Gastrocnemius medialis (tissue), 4 donors: ENCODE measurements around the gene AOC1. TPM values are rescaled to one million over a fixed set of nuclear protein-coding genes. Genes with fewer than 3 reads are reported as not detected.

Experiments
- ATAC-seq, 2 donors: fragments of 150-250 bp; one replicate each; pipeline ENCODE4 v1.9.1; 2016
- DNase-seq, 2 donors: peaks; one replicate each; pipeline ENCODE4 v3.0.0-alpha.2; 2019
- H3K27ac ChIP-seq, 4 donors: fragments of 200-600 bp; sonication (generic); 1 replicate in 1 of 4; 2 replicates in 3 of 4; pipeline ENCODE4 v1.5.1; 2016 to 2018; ENCODE audit warnings: mild to moderate bottlenecking in 2 of 4, moderate library complexity in 1 of 4
- H3K27me3 ChIP-seq, 3 donors: fragments of 200-600 bp; sonication (generic) in 2 of 3; 1 replicate in 1 of 3; 2 replicates in 2 of 3; pipeline versions ENCODE4 v1.5.1 to v1.6.0; 2016 to 2019; ENCODE audit warnings: mild to moderate bottlenecking in 1 of 3, moderate library complexity in 1 of 3
- H3K36me3 ChIP-seq, 2 donors: fragments of 200-600 bp; sonication (generic) in 1 of 2; one replicate each; pipeline ENCODE4 v1.5.1; 2017 to 2018
- H3K4me1 ChIP-seq, 2 donors: fragments of 200-600 bp; sonication (generic) in 1 of 2; one replicate each; pipeline ENCODE4 v1.5.1; 2016 to 2017; ENCODE audit warnings: mild to moderate bottlenecking in 2 of 2
- H3K4me3 ChIP-seq, 4 donors: fragments of 200-600 bp; sonication (generic) in 3 of 4; 1 replicate in 1 of 4; 2 replicates in 3 of 4; pipeline ENCODE4 v1.5.1; 2016 to 2019; ENCODE audit warnings: mild to moderate bottlenecking in 2 of 4
- H3K9me3 ChIP-seq, 3 donors: fragments of 200-600 bp; sonication (generic) in 2 of 3; 1 replicate in 1 of 3; 2 replicates in 2 of 3; pipeline ENCODE4 v1.5.1; 2016 to 2019
- CTCF ChIP-seq, 5 experiments: fragments of 450-650 bp in 3 of 5; fragments of 200-600 bp in 2 of 5; sonication (generic) in 2 of 5; IDR thresholded peaks in 4 of 5; conservative IDR thresholded peaks in 1 of 5; 1 replicate in 4 of 5; 2 replicates in 1 of 5; pipeline ENCODE4 v1.5.1; 2016 to 2019; ENCODE audit warnings: antibody characterized with exemption in 5 of 5, mild to moderate bottlenecking in 3 of 5, moderate library complexity in 3 of 5
- POLR2A ChIP-seq, 2 donors: fragments of 450-650 bp; IDR thresholded peaks; one replicate each; pipeline ENCODE4 v1.6.1; 2017; ENCODE audit warnings: antibody characterized with exemption in 2 of 2, mild to moderate bottlenecking in 2 of 2, moderate library complexity in 2 of 2
- in situ Hi-C, 4 donors: fragments of 200-750 bp; cut with MboI; loops; one replicate each; pipeline versions ENCODE4 v1.15.0 to v1.8.0; 2017; ENCODE audit warnings: low sequenced_read_pairs in 4 of 4
- intact Hi-C: fragments of 100-400 bp; cut with DNase I; formaldehyde crosslinking; loops from one replicate; pipeline ENCODE4 v1.15.1; 2023; ENCODE audit warnings: low total_unique reads
- total RNA-seq, 4 donors: library from RNA; depleted of rRNA; stranded (reverse); fragments of >200 nt; gene quantifications; one replicate each; pipeline versions ENCODE4 v1.1.0 to v1.2.3, GENCODE V29; 2016

Gene AOC1
- total RNA-seq, 4 donors from 2014 or later: 1.6 TPM; not detected in 3

GRCh38 chr7:150877536-150877935, 25.2 kb downstream of the AOC1 start:
- ATAC-seq (no peak), DNase-seq (no peak)
- H3K9me3 ChIP-seq: peaks cover 0 to 7% (median 0%) of the 10 kb centered on the region in 3 donors
- peaks cover 0 to 2% (median 0%) of the 10 kb centered on the region in 3 donors for H3K27me3 ChIP-seq
- H3K36me3 ChIP-seq: no peaks in the 10 kb centered on the region
- H3K4me3 ChIP-seq: no peak overlapping the region
- H3K27ac ChIP-seq: no peak overlapping the region
- intact Hi-C loops: no loop called here
- no peaks in the 10 kb centered on the region for H3K4me1 ChIP-seq
- TF ChIP-seq POLR2A (IDR thresholded peaks at IDR 0.05) (no peak), CTCF (IDR thresholded peaks at IDR 0.05 in 4 of 5, conservative IDR thresholded peaks at IDR 0.05 in 1 of 5) (no peak)
- in situ Hi-C loops: loop anchor here in 1 of 4 donors (5.0 kb wide), 1 partner anchor 95 kb away; no protein-coding TSS in a partner anchor

- in situ Hi-C loops (loop anchor here in 1 of 4 donors (5.0 kb wide), 1 partner anchor 97 kb away; no protein-coding TSS in a partner anchor), intact Hi-C loops (no loop called here)
- no peaks in the 10 kb centered on the region for H3K27me3 ChIP-seq
- no peak for TF ChIP-seq CTCF (IDR thresholded peaks at IDR 0.05 in 4 of 5, conservative IDR thresholded peaks at IDR 0.05 in 1 of 5)
- no peak for TF ChIP-seq POLR2A (IDR thresholded peaks at IDR 0.05)
- ATAC-seq (no peak), DNase-seq (no peak)
- no peaks in the 10 kb centered on the region for H3K4me1 ChIP-seq
- no peaks in the 10 kb centered on the region for H3K36me3 ChIP-seq
- peaks cover 0 to 11% (median 0%) of the 10 kb centered on the region in 3 donors for H3K9me3 ChIP-seq
- H3K27ac ChIP-seq: no peak overlapping the region
- no peak overlapping the region for H3K4me3 ChIP-seq
These were observed 27.0 kb downstream of the AOC1 start for GRCh38 chr7:150879345-150879744.

GRCh38 chr7:150881189-150881588, 28.9 kb downstream of the AOC1 start:
- Histone ChIP-seq H3K9me3 (peaks cover 0 to 18% (median 0%) of the 10 kb centered on the region in 3 donors), H3K36me3 (no peaks in the 10 kb centered on the region), H3K4me3 (no peak overlapping the region), H3K4me1 (no peaks in the 10 kb centered on the region), H3K27me3 (no peaks in the 10 kb centered on the region), H3K27ac (no peak overlapping the region)
- intact Hi-C loops: no loop called here
- DNase-seq (no peak), ATAC-seq (no peak)
- no peak for TF ChIP-seq CTCF (IDR thresholded peaks at IDR 0.05 in 4 of 5, conservative IDR thresholded peaks at IDR 0.05 in 1 of 5)
- TF ChIP-seq POLR2A (IDR thresholded peaks at IDR 0.05): no peak
- in situ Hi-C loops: no loop called here

- H3K4me3 ChIP-seq: no peak overlapping the region
- no peak overlapping the region for H3K27ac ChIP-seq
- no peak for ATAC-seq
- no peaks in the 10 kb centered on the region for H3K4me1 ChIP-seq
- DNase-seq: no peak
- H3K36me3 ChIP-seq: no peaks in the 10 kb centered on the region
- peaks cover 0 to 5% (median 0%) of the 10 kb centered on the region in 3 donors for H3K27me3 ChIP-seq
- no peaks in the 10 kb centered on the region for H3K9me3 ChIP-seq
- no peak for TF ChIP-seq POLR2A (IDR thresholded peaks at IDR 0.05)
- TF ChIP-seq CTCF (IDR thresholded peaks at IDR 0.05 in 4 of 5, conservative IDR thresholded peaks at IDR 0.05 in 1 of 5): no peak
- intact Hi-C loops (loop anchor here (10.0 kb wide), 1 partner anchor 414 kb away; no protein-coding TSS in a partner anchor), in situ Hi-C loops (no loop called here)
These were observed 38.7 kb downstream of the AOC1 start for GRCh38 chr7:150890853-150891584.
